Muscle of arm (tissue), 12 donors: Measurements from ENCODE around the gene SLC2A2. TPM values are rescaled to one million over a fixed set of nuclear protein-coding genes. Genes with fewer than 3 reads are reported as not detected.
"Not testable (repeated sequence)": the region's sequence is repeated elsewhere in the genome, so short reads cannot be mapped to it uniquely, and the experiment has no call there.

ENCODE experiments used
- DNase-seq: peaks from one replicate; pipeline ENCODE4 v3.0.0-alpha.2; 2013
- polyA plus RNA-seq, 12 donors: library from polyadenylated mRNA; unstranded; fragments of 120-200 nt; gene quantifications; one replicate each; pipeline ENCODE4 v1.2.1, GENCODE V29; 2013; ENCODE audit not compliant: insufficient read length in 12 of 12

Gene SLC2A2
- polyA plus RNA-seq, 12 donors, result 0.19 to 1.7 (median 0.48) TPM; not detected in 9

DNA sequence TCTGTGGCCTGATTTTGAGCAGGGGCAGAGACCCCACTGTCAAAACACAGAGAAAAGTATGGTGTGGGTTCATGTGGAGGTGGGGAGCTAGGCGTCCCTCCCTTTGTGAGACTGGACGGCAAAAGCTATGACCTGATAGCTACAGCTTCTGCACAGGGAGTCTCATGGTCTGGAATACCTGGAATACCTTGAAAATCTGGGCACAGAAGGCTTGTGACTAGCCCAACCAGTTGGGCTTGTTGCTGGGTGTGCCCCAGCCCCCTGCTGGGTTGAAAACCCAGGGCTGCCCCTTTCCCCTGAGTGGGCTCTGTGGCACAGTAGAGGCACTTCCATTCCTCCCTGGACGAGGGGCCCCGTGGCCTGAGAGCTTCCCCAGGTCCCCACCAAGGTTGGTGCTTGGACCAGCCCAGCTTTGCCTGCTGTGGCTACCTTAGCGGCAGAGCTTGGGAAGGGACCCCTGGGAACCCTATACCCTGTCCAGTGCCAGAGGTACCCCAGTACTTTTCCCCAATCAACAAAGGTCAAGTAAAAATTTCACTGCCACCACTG lies 37.3 kb downstream of the SLC2A2 start:
- no peak for DNase-seq

GRCh38 chr3:170988378-170988777 lies 38.1 kb downstream of the SLC2A2 start:
- DNase-seq, result no peak

DNA sequence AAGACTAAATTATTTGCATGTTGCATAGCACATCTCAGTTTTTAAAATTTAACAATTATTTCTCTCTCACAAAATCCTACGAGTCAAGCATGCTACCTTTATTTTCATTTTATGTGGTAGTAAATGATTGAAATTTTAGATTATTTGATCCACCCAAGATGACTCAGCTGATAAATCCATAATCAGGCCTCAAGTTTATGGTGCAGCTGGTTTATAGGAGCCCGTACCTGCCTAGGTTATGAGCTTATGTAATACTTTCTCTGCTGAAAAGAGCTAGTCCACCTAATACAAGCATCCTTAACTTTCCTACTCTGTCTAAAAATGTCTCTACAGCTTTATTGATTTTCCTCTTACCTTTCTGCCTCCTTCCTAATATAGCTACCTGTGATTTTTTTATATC lies 41.2 kb downstream of the SLC2A2 start:
- no peak for DNase-seq

GRCh38 chr3:170982733-170983132 lies 43.8 kb downstream of the SLC2A2 start:
- DNase-seq, result no peak

- DNase-seq, result no peak
These were observed 46.1 kb downstream of the SLC2A2 start for GRCh38 chr3:170980399-170980798.

DNA sequence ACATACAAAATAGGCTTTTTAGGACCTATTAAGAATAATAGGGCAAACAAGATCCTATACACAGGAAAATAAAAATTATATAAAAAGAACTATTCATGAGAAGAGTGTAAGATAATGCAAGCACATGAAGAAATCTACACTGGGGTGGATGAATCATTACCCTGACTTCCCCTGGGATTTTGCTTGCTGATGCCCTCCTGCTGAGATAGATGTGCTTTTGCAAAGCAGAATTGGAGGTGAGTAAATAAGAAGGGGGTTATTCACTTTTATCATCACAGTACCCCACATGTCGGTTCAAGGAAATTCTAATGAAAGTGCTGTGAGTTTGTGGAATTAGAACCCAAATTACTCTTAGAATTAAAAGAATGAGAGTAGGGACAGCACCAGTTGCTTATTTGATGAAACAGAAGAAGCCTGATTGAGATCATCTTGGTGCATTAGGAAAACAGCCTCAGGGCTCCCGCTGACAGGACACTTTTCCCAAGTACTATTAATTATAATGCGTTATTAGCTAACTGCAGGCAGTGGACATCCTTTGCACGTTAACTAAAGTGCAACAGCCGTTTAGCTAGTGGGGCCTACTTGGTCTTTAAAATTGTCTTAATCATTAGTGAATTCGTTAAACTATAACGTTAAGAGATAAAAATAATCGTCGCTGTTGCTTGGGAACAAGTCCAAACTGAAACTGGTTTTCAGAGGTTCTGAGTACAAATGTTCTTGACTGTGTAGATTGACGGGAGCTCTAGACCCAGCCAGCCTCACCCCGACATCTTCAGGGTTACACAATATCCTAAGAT lies 48.4 kb downstream of the SLC2A2 start:
- no peak for DNase-seq

DNA sequence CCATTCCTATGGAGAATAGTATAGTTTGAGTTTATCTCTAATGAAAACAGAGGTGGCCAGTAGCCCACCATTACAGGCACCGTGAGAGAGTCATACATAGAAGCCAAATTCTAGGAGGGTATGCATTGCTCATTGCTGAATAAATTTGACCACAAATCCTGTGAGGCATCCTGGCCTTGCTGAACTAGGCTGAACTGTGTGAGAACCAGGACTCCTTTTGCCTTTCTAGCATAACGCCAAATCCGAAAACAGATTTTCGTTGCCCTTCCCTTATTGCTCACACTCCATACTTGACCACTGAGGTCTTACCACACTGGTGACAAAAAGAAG lies 50.4 kb downstream of the SLC2A2 start:
- no peak for DNase-seq

DNA sequence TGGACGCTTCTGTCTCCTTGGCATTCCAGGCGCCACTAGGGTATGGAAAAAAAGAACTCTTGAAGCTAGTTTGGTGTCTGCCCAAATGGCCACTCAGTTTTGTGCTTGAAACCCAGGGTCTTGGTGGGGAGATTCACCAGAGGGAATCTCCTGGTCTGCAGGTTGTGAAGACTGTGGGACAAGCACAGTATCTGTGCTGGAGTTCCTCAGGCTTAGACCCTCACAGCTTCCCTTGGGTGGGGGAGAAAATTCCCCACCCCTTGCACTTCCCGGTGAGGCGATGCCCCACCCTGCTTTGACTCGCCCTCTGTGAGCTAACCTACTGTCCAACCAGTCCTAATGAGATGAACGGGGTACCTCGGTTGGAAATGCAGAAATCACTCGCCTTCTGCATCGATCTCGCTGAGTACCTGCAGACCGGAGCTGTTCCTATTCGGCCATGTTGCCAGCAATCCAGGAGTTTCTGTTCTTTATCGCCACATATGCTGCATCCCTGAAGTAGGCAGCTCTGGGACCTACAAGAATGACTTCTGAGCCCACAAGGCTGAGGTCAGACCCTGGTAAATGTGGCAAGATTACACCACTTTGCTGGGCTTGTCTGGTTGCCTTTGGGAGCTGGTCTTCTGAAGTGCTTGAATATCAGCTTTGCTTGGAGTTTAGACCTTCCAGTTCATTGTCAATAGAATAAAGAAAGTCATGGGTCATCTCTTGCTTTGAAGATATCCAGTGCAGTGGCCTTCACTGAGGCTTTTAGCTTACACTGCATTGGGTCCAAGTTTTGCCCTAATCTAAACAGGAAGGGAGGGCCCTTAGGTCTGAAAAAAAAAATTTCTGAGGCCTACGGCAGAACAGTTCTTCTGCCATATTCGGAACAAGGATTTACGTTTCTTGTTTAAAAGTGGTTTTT lies 51.0 kb downstream of the SLC2A2 start:
- DNase-seq, result no peak

GRCh38 chr3:170974872-170975271 lies 51.6 kb downstream of the SLC2A2 start:
- no peak for DNase-seq

DNA sequence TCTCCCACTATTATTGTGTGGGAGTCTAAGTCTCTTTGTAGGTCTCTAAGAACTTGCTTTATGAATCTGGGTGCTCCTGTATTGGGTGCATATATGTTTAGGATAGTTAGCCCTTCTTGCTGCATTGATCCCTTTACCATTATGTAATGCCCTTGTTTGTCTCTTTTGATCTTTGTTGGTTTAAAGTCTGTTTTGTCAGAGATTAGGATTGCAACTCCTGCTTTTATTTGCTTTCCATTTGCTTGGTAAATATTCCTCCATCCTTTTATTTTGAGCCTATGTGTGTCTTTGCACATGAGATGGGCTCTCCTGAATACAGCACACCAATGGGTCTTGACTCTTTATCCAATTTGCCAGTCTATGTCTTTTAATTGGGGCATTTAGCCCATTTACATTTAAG lies 53.6 kb downstream of the SLC2A2 start:
- DNase-seq, result not testable (repeated sequence)

GRCh38 chr3:170967126-170967525 lies 59.4 kb downstream of the SLC2A2 start:
- DNase-seq, result no peak

DNA sequence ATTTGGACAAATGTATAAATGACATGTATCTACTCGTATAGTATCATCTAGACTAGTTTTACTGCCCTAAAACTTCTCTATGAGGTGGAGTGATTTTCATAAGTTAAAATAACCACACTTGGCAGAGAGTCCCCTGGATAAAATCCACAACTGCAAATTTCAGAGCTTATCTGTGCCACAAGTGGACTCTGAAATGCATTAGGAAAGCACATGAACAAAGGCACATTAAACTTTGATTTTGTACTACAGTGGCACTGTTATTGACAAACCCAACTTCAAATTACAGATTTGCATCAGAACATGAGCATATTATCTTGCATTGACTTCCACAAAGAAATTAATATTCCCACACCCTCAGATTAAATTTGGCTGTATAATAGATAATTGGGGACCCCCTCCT lies 60.0 kb downstream of the SLC2A2 start:
- DNase-seq, result no peak

- no peak for DNase-seq
These were observed 64.1 kb downstream of the SLC2A2 start for GRCh38 chr3:170962411-170962810.

- DNase-seq, result peak; percentile 47
These were observed 64.7 kb downstream of the SLC2A2 start for GRCh38 chr3:170961616-170962400.

- no peak for DNase-seq
These were observed 67.1 kb downstream of the SLC2A2 start for GRCh38 chr3:170959457-170959856.

DNA sequence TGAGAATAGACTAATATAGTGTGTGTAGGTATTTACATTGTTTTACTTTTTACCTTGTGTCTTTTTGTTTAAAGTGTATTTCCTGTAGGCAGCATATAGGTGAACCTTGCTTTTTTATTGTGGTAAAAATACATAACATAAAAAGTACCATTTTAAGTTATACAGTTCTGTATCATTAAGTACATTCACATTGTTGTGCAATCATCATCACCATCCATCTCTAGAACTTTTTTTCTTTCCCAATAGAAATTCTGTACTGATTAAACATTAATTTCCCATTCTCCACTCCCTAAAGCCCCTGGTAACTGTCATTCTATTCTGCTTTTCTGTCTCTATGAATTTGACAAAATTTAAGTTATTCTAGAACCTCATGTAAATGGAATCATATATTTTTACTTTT lies 69.9 kb downstream of the SLC2A2 start:
- DNase-seq, result no peak

- DNase-seq, result no peak
These were observed 72.8 kb downstream of the SLC2A2 start for GRCh38 chr3:170953736-170954135.

- no peak for DNase-seq
These were observed 73.3 kb downstream of the SLC2A2 start for GRCh38 chr3:170953229-170953628.

DNA sequence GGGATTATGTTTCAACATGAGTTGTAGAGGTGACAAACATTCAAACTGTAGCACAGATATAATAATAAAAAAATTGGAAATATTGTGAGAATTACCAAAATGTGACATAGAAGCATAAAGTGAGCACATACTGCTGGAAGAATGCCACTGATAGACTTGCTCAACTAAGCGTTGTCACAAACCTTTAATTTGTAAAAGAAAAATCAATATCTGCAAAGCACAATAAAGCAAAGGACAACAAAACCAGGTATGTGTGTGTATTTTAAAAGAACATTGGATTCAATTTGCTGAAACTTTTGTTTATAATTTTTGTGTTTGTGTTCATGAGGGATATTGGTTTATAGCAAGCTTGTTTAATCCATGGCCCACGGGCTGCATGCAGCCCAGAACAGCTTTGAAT lies 77.3 kb downstream of the SLC2A2 start:
- no peak for DNase-seq

DNA sequence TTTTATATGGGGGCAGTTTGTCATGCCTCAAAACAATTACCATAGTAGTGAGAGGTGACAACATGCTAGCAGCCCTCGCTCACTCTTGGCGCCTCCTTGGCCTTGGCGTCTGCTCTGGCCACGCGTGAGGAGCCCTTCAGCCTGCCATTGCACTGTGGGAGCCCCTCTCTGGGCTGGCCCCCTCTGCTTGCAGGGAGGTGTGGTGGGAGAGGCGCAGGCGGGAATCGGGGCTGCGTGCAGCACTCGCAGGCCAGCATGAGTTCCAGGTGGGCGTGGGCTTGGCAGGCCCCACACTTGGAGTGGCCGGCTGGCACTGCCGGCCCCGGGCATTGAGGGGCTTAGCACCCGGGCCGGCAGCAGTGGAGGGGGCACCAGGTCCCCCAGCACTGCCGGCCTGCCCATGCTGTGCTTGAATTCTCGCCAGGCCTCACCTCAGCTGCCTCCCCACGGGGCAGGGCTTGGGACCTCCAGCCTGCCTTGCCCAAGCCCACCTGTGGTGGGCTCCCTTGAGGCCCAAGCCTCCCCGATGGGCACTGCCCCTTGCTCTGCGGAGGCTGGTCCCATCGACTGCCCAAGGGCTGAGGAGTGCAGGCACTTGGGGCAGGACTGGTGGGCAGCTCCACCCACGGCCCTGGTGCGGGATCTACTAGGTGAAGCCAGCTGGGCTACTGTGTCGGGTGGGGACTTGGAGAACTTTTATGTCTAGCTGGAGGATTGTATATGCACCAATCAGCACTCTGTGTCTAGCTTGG lies 79.3 kb downstream of the SLC2A2 start:
- no peak for DNase-seq
